T-helper 9 cell (primary cell): ENCODE data around the gene TSPY8.
"Not testable (repeated sequence)": the region's sequence is repeated elsewhere in the genome, so short reads cannot be mapped to it uniquely, and the experiment has no call there.

Source experiments
- DNase-seq: peaks from one replicate; pipeline ENCODE4 v3.0.0-alpha.2; 2020
- total RNA-seq, 2 donors: gene quantifications; one replicate each; lab custom pipeline; 2026; lab: John Stamatoyannopoulos, UW

The TSPY8 gene, protein sequence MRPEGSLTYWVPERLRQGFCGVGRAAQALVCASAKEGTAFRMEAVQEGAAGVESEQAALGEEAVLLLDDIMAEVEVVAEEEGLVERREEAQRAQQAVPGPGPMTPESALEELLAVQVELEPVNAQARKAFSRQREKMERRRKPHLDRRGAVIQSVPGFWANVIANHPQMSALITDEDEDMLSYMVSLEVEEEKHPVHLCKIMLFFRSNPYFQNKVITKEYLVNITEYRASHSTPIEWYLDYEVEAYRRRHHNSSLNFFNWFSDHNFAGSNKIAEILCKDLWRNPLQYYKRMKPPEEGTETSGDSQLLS
- 0 reads per million in 2 donors for total RNA-seq

- not testable (repeated sequence) for DNase-seq
Observed at GRCh38 chrY:9357497-9357896, at the start of gene TSPY8. TSPY8 (plus strand) TSS chrY:9357797; CDS start chrY:9357843, 46 bp downstream.

DNA sequence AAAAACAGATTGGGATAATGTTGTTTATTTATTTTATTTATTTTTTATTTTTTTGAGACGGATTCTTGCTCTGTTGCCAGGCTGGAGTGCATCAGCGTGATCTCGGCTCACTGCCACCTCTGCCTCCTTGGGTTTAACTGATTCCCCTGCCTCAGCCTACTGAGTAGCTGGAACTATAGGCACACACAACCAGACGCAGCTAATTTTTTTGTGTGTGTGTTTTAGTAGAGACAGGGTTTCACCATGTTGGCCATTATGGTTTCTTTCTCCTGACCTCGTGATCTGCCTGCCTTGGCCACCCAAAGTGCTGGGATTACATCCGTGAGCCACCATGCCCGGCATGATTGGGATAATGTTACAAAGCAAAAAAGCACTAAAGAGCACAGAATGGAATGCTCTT, 36.6 kb upstream of the TSPY8 start:
- DNase-seq = no peak

DNA sequence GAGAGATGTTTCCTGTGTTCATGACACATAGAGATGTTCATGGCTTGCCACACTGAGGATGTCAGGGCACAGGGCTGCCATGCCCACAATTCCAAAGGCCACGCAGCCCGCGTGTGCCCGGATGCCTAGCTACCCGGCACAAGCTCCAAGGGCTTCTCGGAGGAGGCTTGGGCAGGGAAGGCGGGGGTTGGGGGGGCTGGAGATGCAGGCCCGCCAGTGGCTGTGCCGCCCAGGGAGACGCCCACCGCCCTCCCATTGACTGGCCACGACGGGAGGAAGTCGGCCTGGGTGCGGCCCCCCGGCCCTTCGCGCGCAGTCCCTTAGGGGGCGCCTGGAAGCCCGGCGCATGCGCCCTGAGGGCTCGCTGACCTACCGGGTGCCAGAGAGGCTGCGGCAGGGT, 20.4 kb upstream of the TSPY8 start, which contains the start of gene TSPY4:
TSPY4 (plus strand) TSS at position 301 of the 400 bp plus-strand sequence; CDS start at position 347, 46 bp downstream.
- not testable (repeated sequence) for DNase-seq

- DNase-seq = not testable (repeated sequence)
Observed at GRCh38 chrY:9396527-9396926, 38.9 kb downstream of the TSPY8 start.

GRCh38 chrY:9398121-9398520, 40.5 kb downstream of the TSPY8 start, which contains the start of gene TSPY3:
TSPY3 (plus strand) TSS chrY:9398421; CDS start chrY:9398467, 46 bp downstream.
- not testable (repeated sequence) for DNase-seq
